ENCODE results near the gene PHKB. TPM values are rescaled to one million over a fixed set of nuclear protein-coding genes. Genes with fewer than 3 reads are reported as not detected.

PHKB gene
- total and polyA plus RNA-seq, 2 of the 8 experiments (the other 6 are each of a cell fraction or from before 2014, with no cell fraction given), result 18.6 to 38.3 TPM

- H3K18ac ChIP-seq (ENCODE audit: extremely low read depth, low read length), result no peak overlapping the region
- H4K5ac ChIP-seq (ENCODE audit: insufficient read length, low read depth, low read length), result no peak overlapping the region
- no peak overlapping the region for H2AK5ac ChIP-seq (ENCODE audit: low read depth, low read length)
- no peak overlapping the region for H3K27ac ChIP-seq (ENCODE audit: low read depth, low read length)
- no peaks in the 10 kb centered on the region for H3K27me3 ChIP-seq (replicated peaks in 1 of 4; ENCODE audit: control insufficient read depth in 3 of 4, extremely low read depth in 1 of 4, insufficient read depth in 3 of 4, low read length in 3 of 4)
- no peak overlapping the region for H3K23ac ChIP-seq (ENCODE audit: insufficient read length)
- H3K36me3 ChIP-seq (ENCODE audit: control insufficient read depth in 2 of 4, insufficient read depth in 4 of 4, low read length in 3 of 4), result no peaks in the 10 kb centered on the region
- H3K79me2 ChIP-seq (ENCODE audit: control insufficient read depth in 1 of 2, insufficient read depth in 2 of 2, low read length in 2 of 2), result no peaks in the 10 kb centered on the region
- H3K4me2 ChIP-seq (ENCODE audit: insufficient read depth in 1 of 2, low read depth in 2 of 2, low read length in 2 of 2), result no peak overlapping the region
- H3K9me3 ChIP-seq (ENCODE audit: insufficient read depth in 2 of 2, low read depth in 1 of 2, low read length in 1 of 2), result no peaks in the 10 kb centered on the region
- no peak overlapping the region for H4K91ac ChIP-seq (replicated peaks; ENCODE audit: insufficient read length, low read length)
- no peaks in the 10 kb centered on the region for H3K23me2 ChIP-seq (ENCODE audit: low read depth, low read length)
- no peak overlapping the region for H3K56ac ChIP-seq (replicated peaks; ENCODE audit: insufficient read length, low read depth, low read length)
- H3K79me1 ChIP-seq (ENCODE audit: low read depth, low read length), result no peaks in the 10 kb centered on the region
- H2BK12ac ChIP-seq (ENCODE audit: low read depth, low read length), result no peak overlapping the region
- no peak overlapping the region for H2BK120ac ChIP-seq (replicated peaks; ENCODE audit: low read depth, low read length)
- FAIRE-seq (no peak), DNase-seq (ENCODE audit: low read depth in 1 of 2, low spot score in 2 of 2) (no peak)
- no peak overlapping the region for H4K8ac ChIP-seq (ENCODE audit: extremely low read depth, insufficient read depth, low read length)
- H3K9ac ChIP-seq (replicated peaks in 1 of 4; ENCODE audit: extremely low read depth in 1 of 4, low read depth in 3 of 4, low read length in 3 of 4), result no peak overlapping the region
- no peak overlapping the region for H2AFZ ChIP-seq (ENCODE audit: low read length)
- ChIA-PET CTCF (ENCODE audit: partially characterized antibody) (no interaction called here), POLR2A (ENCODE audit: partially characterized antibody) (no interaction called here)
- H2BK5ac ChIP-seq (ENCODE audit: low read depth, low read length), result no peak overlapping the region
- H3K4me1 ChIP-seq (replicated peaks in 1 of 4; ENCODE audit: control insufficient read depth in 3 of 4, insufficient read depth in 4 of 4, low read length in 3 of 4), result no peaks in the 10 kb centered on the region
- no peak overlapping the region for H3K4me3 ChIP-seq (ENCODE audit: extremely low read depth in 1 of 4, insufficient read depth in 2 of 4, low read depth in 3 of 4, low read length in 4 of 4)
- no peak overlapping the region for H2BK20ac ChIP-seq (ENCODE audit: low read length)
- H4K20me1 ChIP-seq (replicated peaks in 1 of 2; ENCODE audit: control insufficient read depth in 1 of 2, insufficient read depth in 2 of 2, low read length in 2 of 2), result no peaks in the 10 kb centered on the region
- no peak overlapping the region for H3K14ac ChIP-seq (ENCODE audit: insufficient read length)
- no peak overlapping the region for H3K4ac ChIP-seq (replicated peaks; ENCODE audit: insufficient read length, low read depth, low read length)
- no peak overlapping the region for H2BK15ac ChIP-seq (ENCODE audit: low read length)
- TF ChIP-seq CTBP2 (IDR thresholded peaks at IDR 0.05; ENCODE audit: borderline replicate concordance, insufficient read depth, insufficient read length, low read length) (no peak), EP300 (IDR thresholded peaks at IDR 0.05; ENCODE audit: borderline replicate concordance in 1 of 2, low read depth in 2 of 2, low read length in 2 of 2) (no peak), ATF2 (IDR thresholded peaks at IDR 0.05; ENCODE audit: low read length) (no peak), CBX8 (IDR thresholded peaks at IDR 0.05; ENCODE audit: borderline replicate concordance, low read depth, low read length) (no peak), RBBP5 (IDR thresholded peaks at IDR 0.05; ENCODE audit: borderline replicate concordance, low read depth, low read length) (no peak), RXRA (IDR thresholded peaks at IDR 0.05; ENCODE audit: insufficient read depth, low read depth, low read length) (no peak), HDAC6 (IDR thresholded peaks at IDR 0.05; ENCODE audit: low read depth, low read length) (no peak), CTCF (IDR thresholded peaks at IDR 0.05; ENCODE audit: control extremely low read depth in 1 of 3, insufficient read depth in 1 of 3, low read depth in 1 of 3, low read length in 3 of 3) (no peak), SP2 (IDR thresholded peaks at IDR 0.05; ENCODE audit: low read length) (no peak), CREB1 (IDR thresholded peaks at IDR 0.05) (no peak), CBX5 (IDR thresholded peaks at IDR 0.05; ENCODE audit: low read depth, low read length) (no peak)
Measured at GRCh38 chr16:47562366-47562765, 101.2 kb downstream of the PHKB start.

Data from H1 (cell line).